Tibial nerve (tissue), 4 donors: ENCODE measurements around the gene HMOX2.

Source experiments
- CTCF ChIP-seq, 5 experiments: fragments of 200-600 bp in 3 of 5; fragments of 450-650 bp in 2 of 5; sonication (generic) in 3 of 5; IDR thresholded peaks; one replicate each; pipeline ENCODE4 v1.5.1; 2016 to 2019; ENCODE audit warnings: antibody characterized with exemption in 5 of 5, mild to moderate bottlenecking in 3 of 5, moderate library complexity in 2 of 5
- EP300 ChIP-seq, 2 donors: sonication (generic); formaldehyde crosslinking; IDR thresholded peaks; one replicate each; pipeline ENCODE4 v1.6.1; 2017; ENCODE audit warnings: antibody characterized with exemption in 2 of 2, mild to moderate bottlenecking in 1 of 2
- POLR2A ChIP-seq, 2 donors: fragments of 450-650 bp; IDR thresholded peaks; one replicate each; pipeline ENCODE4 v1.6.1; 2017; ENCODE audit warnings: antibody characterized with exemption in 2 of 2, mild to moderate bottlenecking in 2 of 2, moderate library complexity in 2 of 2

- no peak for TF ChIP-seq CTCF (IDR thresholded peaks at IDR 0.05)
- TF ChIP-seq POLR2A (IDR thresholded peaks at IDR 0.05) = no peak
- TF ChIP-seq EP300 (IDR thresholded peaks at IDR 0.05) = no peak
Measured at GRCh38 chr16:4556580-4556979, 80.4 kb downstream of the HMOX2 start.
